NCI-H1105 treated with DMSO at 0.1 percent for 48 hours (cell line): ENCODE results near the gene GLIS1.
"Not testable (repeated sequence)": the region's sequence is repeated elsewhere in the genome, so short reads cannot be mapped to it uniquely, and the experiment has no call there.

Source experiments
- DNase-seq: peaks from one replicate; lab custom pipeline; 2025; lab: John Stamatoyannopoulos, UW

GLIS1 gene

GRCh38 chr1:53561503-53562105 lies 177.4 kb downstream of the GLIS1 start:
- no peak for DNase-seq

- no peak for DNase-seq
Observed at GRCh38 chr1:53560581-53561502, 178.1 kb downstream of the GLIS1 start.

GRCh38 chr1:53559854-53560580 lies 178.9 kb downstream of the GLIS1 start:
- DNase-seq: no peak

- DNase-seq: no peak
Observed at GRCh38 chr1:53559391-53559815, 179.6 kb downstream of the GLIS1 start.

- DNase-seq: no peak
Observed at GRCh38 chr1:53558739-53559315, 180.1 kb downstream of the GLIS1 start.

GRCh38 chr1:53557830-53558738 lies 180.9 kb downstream of the GLIS1 start:
- no peak for DNase-seq

- no peak for DNase-seq
Observed at GRCh38 chr1:53557369-53557768, 181.6 kb downstream of the GLIS1 start.

GRCh38 chr1:53556657-53557227 lies 182.2 kb downstream of the GLIS1 start:
- no peak for DNase-seq

- not testable (repeated sequence) for DNase-seq
Observed at GRCh38 chr1:53555620-53556326, 183.2 kb downstream of the GLIS1 start.

- DNase-seq: no peak
Observed at GRCh38 chr1:53554592-53555305, 184.2 kb downstream of the GLIS1 start.

- no peak for DNase-seq
Observed at GRCh38 chr1:53553734-53554509, 185.0 kb downstream of the GLIS1 start.

- DNase-seq: no peak
Observed at GRCh38 chr1:53552981-53553733, 185.8 kb downstream of the GLIS1 start.

GRCh38 chr1:53552146-53552861 lies 186.7 kb downstream of the GLIS1 start:
- no peak for DNase-seq

- no peak for DNase-seq
Observed at GRCh38 chr1:53551428-53551995, 187.5 kb downstream of the GLIS1 start.

GRCh38 chr1:53550201-53550741 lies 188.7 kb downstream of the GLIS1 start:
- DNase-seq: no peak

- no peak for DNase-seq
Observed at GRCh38 chr1:53549781-53550180, 189.2 kb downstream of the GLIS1 start.

GRCh38 chr1:53549287-53549686 lies 189.7 kb downstream of the GLIS1 start:
- DNase-seq: no peak
